HFFc6 (cell line): ENCODE measurements around the gene RHOD. TPM values are rescaled to one million over a fixed set of nuclear protein-coding genes. Genes with fewer than 3 reads are reported as not detected.

Source experiments
- DNase-seq: peaks from one replicate; pipeline ENCODE4 v3.0.0-alpha.2; 2018
- H3K27ac Mint-ChIP-seq: 2 replicates; pipeline ENCODE4 v1.8.0; 2020; ENCODE audit warnings: mild to moderate bottlenecking, mixed read lengths
- H3K27me3 Mint-ChIP-seq: 2 replicates; pipeline ENCODE4 v1.8.0; 2021; ENCODE audit warnings: mild to moderate bottlenecking, moderate library complexity, mixed read lengths; ENCODE audit not compliant: insufficient read depth
- H3K36me3 Mint-ChIP-seq: 2 replicates; pipeline ENCODE4 v1.8.0; 2021; ENCODE audit warnings: low read depth, mixed read lengths
- H3K4me1 Mint-ChIP-seq: 2 replicates; pipeline ENCODE4 v1.8.0; 2020; ENCODE audit warnings: low read depth, mixed read lengths
- H3K4me3 Mint-ChIP-seq: 2 replicates; pipeline ENCODE4 v1.8.0; 2020; ENCODE audit warnings: mild to moderate bottlenecking, moderate library complexity, mixed read lengths
- H3K9me3 Mint-ChIP-seq: 2 replicates; pipeline ENCODE4 v1.8.0; 2020; ENCODE audit warnings: mild to moderate bottlenecking, mixed read lengths
- CTCF ChIP-seq: fragments of 200-600 bp; sonication (generic); IDR thresholded peaks from 2 replicates; pipeline ENCODE4 v1.5.0; 2021; ENCODE audit warnings: antibody characterized with exemption, mild to moderate bottlenecking
- total RNA-seq, 6 experiments: library from RNA; stranded (reverse); fragmentation: NEBNext Ultra II Directional; extraction: Animal tissue kit (Norgen Biotek cat#: 25700); gene quantifications; 2 replicates in 1 of 6; 3 replicates in 5 of 6; pipeline ENCODE4 v1.2.3, GENCODE V29; 2021

The RHOD gene
- total RNA-seq, 6 experiments from 2014 or later, result 5.2 to 17.8 (median 6.1) TPM

GRCh38 chr11:67090717-67091116 lies 34.1 kb downstream of the RHOD start:
- Mint-ChIP-seq H3K27ac (no peak overlapping the region), H3K36me3 (no peaks in the 10 kb centered on the region), H3K27me3 (peaks cover 5% of the 10 kb centered on the region), H3K4me3 (no peak overlapping the region), H3K9me3 (no peaks in the 10 kb centered on the region), H3K4me1 (no peaks in the 10 kb centered on the region)
- no peak for DNase-seq
- no peak for TF ChIP-seq CTCF

GRCh38 chr11:67095214-67095507 lies 38.5 kb downstream of the RHOD start:
- H3K9me3 Mint-ChIP-seq, result no peaks in the 10 kb centered on the region
- DNase-seq, result no peak
- H3K27me3 Mint-ChIP-seq, result peaks cover 10% of the 10 kb centered on the region; the same call in 1 of the 2 replicates
- H3K36me3 Mint-ChIP-seq, result no peaks in the 10 kb centered on the region
- no peak overlapping the region for H3K4me3 Mint-ChIP-seq
- TF ChIP-seq CTCF, result no peak; the same call in 1 of the 2 replicates
- H3K27ac Mint-ChIP-seq, result no peak overlapping the region
- no peaks in the 10 kb centered on the region for H3K4me1 Mint-ChIP-seq

GRCh38 chr11:67098799-67099429 lies 42.3 kb downstream of the RHOD start:
- Mint-ChIP-seq H3K27me3 (peaks cover 15% of the 10 kb centered on the region; the same call in 1 of the 2 replicates), H3K27ac (no peak overlapping the region), H3K9me3 (no peaks in the 10 kb centered on the region), H3K4me3 (no peak overlapping the region), H3K36me3 (no peaks in the 10 kb centered on the region), H3K4me1 (no peaks in the 10 kb centered on the region)
- DNase-seq, result no peak
- TF ChIP-seq CTCF, result no peak

GRCh38 chr11:67099831-67100324 lies 43.2 kb downstream of the RHOD start:
- peaks cover 16% of the 10 kb centered on the region; the same call in 1 of the 2 replicates for H3K27me3 Mint-ChIP-seq
- DNase-seq, result no peak
- no peaks in the 10 kb centered on the region for H3K4me1 Mint-ChIP-seq
- no peaks in the 10 kb centered on the region for H3K9me3 Mint-ChIP-seq
- no peak overlapping the region for H3K4me3 Mint-ChIP-seq
- no peaks in the 10 kb centered on the region for H3K36me3 Mint-ChIP-seq
- no peak overlapping the region for H3K27ac Mint-ChIP-seq
- TF ChIP-seq CTCF, result no peak

- TF ChIP-seq CTCF, result no peak
- no peaks in the 10 kb centered on the region for H3K9me3 Mint-ChIP-seq
- peaks cover 6% of the 10 kb centered on the region; the same call in 1 of the 2 replicates for H3K27me3 Mint-ChIP-seq
- no peak overlapping the region for H3K27ac Mint-ChIP-seq
- H3K4me3 Mint-ChIP-seq, result no peak overlapping the region
- no peaks in the 10 kb centered on the region for H3K36me3 Mint-ChIP-seq
- DNase-seq, result no peak
- H3K4me1 Mint-ChIP-seq, result no peaks in the 10 kb centered on the region
These were observed 46.0 kb downstream of the RHOD start for GRCh38 chr11:67102664-67103063.
